NOMO-1 (cell line): ENCODE results near the gene TMEM132A.
"Not testable (repeated sequence)": the region's sequence is repeated elsewhere in the genome, so short reads cannot be mapped to it uniquely, and the experiment has no call there.

ENCODE experiments used
- DNase-seq, 2 experiments: peaks; one replicate each; lab custom pipeline; 2025; ENCODE audit not compliant: unreplicated experiment in 2 of 2; lab: John Stamatoyannopoulos, UW

Gene TMEM132A

GRCh38 chr11:60951904-60952741, 27.9 kb downstream of the TMEM132A start, which contains the start of gene SLC15A3:
Gene SLC15A3, minus strand, starts transcription at chr11:60952176. Its CDS starts 625 bp downstream, at chr11:60951551.
- peak; percentile 92 to 96 for DNase-seq

- DNase-seq, result no peak
These were observed 28.5 kb downstream of the TMEM132A start for GRCh38 chr11:60952742-60953170.

DNA sequence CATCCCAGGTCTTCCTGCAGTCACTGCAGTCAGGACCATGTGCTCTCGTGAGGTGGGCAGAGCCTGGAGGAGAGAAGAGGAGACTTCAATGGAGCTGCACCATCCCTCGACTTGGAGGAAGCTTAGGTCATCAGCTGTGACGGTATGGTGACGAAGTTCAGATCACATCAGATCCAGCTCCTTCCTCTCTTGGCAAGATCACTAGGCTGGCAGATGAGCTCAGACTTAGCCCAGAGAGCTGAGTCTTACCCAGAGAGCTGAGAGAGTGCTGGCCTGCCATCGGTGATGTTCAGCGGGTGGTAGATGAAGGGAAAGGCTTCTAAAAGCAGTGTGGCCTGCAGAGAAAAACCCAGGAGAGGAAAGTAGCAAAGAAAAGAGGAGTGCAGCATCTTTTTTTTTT, 29.5 kb downstream of the TMEM132A start:
- no peak for DNase-seq

GRCh38 chr11:60954421-60954820, 30.2 kb downstream of the TMEM132A start:
- peak; percentile 31 to 50 for DNase-seq

DNA sequence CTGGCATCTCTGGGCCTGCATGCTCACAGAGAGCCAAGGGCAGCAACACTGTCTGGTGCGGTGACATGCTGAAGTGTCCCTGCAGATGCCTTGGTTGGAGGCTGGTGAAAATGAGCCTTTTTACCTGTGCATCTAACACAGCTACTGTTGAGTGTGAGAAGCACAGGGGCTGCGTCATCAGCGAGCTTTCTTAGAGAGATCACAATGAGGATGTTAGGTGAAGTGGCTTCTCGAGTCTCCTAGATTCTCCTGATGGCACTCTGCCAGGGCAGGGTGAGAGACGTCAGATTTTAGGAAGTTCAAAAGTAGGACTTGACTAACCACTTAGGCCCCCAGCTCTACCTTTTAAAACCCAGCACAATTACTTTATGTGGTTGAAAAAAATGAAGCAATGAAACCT, 31.3 kb downstream of the TMEM132A start:
- DNase-seq, result peak in 1 of 2 experiments; percentile 11

DNA sequence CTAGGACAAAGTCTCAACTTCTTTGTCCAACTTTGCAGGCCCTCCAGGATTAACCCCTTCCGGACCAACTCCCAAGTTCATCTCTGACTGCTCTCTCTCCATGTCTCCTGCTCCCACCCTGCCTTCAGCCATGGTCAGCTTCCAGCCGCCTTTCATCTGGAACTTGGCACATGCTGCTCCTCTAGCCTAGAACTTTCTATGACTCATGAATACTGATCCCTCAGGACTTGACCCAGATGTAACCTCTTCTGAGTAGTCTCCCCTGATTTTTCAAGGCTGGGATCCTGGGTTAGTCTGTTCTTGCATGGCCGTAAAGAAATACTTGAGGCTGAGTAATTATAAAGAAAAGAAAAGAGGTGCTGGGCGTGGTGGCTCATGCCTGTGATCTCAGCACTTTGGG, 32.9 kb downstream of the TMEM132A start:
- no peak for DNase-seq

DNA sequence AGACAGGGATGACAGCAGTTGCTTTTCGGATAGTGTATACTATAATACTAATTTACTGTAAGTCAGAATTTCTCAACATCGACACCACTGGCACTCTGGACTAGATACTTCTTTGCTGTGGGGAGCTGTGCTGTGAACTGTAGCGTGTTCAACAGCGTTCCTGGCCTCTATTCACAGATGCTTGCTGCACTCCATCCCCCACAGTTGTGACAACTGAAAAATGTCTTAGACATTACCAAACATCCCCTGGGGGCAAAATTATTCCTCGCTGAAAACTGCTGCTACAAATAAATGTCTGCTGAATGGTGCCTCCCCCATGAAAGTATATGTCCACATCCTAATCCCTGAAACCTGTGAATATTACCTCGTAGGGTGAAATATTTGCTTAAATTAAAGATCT, 35.2 kb downstream of the TMEM132A start:
- DNase-seq, result no peak

- no peak for DNase-seq
These were observed 36.1 kb downstream of the TMEM132A start for GRCh38 chr11:60960405-60960804.

DNA sequence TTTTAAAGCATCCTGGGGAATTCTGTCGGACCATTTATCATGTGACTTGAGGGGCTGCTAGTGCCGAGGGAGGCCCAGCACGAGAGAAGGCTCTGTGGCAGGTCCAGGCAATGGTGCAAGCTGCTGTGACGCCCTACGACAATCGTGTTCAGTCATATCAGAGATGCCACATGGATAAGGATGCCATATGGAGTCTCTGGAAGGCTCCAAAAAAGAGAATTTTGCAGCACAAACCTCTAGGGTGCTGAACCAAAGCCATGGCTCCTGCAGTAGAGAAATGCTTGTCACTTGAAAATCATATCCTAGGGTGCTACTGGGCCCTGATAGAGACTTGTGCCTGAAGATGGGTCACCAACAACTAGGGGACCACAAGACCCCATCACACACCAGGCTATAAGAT, 40.5 kb downstream of the TMEM132A start:
- no peak for DNase-seq

DNA sequence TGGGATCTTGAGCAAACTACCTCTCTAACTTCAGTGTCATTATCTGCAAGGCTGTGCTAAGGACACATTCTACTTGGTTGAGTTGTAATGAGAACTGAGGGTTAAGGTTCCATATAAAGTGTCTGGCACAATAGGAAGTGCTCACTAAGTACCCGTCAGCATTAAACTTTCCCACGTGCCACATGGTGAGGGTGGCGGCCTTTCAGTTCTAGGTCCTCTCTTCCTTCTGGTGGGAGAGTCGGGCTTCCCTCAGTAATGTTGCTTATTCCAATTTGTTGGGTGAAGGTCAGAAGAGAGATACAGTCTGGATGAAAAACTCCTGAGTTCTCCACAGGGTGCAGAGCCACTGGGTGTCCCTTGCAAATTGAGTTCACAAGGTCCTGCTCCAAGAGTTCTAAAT, 42.6 kb downstream of the TMEM132A start:
- DNase-seq, result no peak

GRCh38 chr11:60968223-60968622, 44.0 kb downstream of the TMEM132A start:
- no peak for DNase-seq

- DNase-seq, result peak; percentile 33 to 46
These were observed 46.1 kb downstream of the TMEM132A start for GRCh38 chr11:60970369-60970774.

DNA sequence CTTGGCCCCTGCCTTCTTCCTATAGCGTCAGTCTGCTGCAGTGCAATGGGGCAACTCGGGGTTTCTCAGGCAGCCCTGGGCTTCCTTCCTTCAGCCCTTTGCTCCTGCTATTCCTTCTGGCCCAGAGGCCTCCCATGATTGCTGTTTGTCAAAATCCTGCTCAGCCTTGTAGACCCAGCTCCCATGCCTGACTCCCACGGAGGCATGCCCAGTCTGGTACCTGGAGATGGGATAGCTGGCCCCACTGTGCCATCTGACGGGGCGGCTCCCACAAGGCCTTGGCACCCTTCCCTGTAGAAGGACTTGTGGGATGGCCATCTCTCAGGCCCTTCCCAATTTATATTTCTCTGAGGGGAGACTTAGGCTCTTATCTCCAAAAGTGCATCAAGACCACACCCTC, 46.6 kb downstream of the TMEM132A start:
- no peak for DNase-seq

GRCh38 chr11:60971520-60971919, 47.3 kb downstream of the TMEM132A start, which contains the start of gene CD6:
Gene CD6, plus strand, starts transcription at chr11:60971680. Its CDS starts 186 bp downstream, at chr11:60971866.
- no peak for DNase-seq

DNA sequence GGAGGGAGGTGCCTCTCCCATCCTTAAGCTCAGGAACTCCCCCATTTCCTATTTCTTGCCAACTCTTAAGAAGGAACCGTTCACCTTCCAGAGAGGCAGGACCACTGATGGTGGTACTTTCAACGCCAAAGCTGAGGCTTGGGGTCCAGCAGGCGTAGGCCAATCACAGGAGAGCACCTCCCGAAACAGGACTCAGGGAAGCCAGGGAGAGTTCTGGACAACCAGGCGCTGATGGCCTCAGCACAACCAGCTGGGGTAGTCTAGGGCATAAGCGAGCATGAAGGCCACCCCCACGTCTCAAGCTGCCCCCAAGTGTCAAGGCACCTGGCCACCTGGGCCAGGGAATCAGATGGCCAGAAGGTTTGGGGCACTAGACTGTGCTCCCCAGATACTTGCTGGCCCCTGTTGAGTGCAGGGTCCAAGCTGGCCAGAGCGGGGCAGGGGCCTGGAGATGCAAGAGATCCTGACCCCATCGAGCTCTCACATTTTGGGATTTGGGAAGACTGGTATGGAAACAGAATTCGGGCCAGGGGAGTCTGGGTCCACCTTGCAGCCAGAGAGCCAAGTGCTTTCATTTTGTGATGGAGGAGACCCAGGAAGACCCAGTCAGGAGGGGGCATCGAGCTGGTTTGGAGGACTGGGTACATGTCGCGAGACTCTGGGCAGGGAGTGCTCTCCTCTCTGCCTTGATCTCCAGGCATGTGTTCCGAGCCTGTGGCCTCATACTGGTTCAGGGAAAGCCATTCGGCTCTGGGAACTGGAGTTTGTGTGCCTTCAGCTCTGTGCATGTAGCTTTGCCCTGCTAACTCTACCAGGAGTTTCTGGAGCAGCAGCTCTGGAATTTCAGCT, 48.1 kb downstream of the TMEM132A start:
- DNase-seq, result no peak

DNA sequence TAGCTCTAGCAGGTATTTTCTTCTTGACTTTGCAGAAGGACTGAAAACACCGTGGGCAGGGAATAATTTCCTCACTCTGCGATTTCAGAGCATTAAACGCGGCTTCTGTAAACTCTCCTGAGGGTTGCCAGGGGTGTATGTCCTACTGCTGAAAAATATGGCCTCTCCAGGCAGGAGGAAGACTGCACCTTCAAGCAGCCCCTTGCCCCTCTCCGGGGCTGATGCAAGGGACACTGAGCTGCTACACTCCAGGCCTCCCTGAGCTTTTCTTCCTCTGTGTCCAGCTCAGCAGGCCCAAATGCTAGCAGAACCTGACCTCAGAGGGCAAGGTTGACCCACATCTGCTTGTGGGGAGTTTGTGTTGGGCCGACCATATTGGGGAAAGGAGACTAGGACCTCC, 49.4 kb downstream of the TMEM132A start:
- no peak for DNase-seq

- not testable (repeated sequence) for DNase-seq
These were observed 50.1 kb downstream of the TMEM132A start for GRCh38 chr11:60974316-60974715.

DNA sequence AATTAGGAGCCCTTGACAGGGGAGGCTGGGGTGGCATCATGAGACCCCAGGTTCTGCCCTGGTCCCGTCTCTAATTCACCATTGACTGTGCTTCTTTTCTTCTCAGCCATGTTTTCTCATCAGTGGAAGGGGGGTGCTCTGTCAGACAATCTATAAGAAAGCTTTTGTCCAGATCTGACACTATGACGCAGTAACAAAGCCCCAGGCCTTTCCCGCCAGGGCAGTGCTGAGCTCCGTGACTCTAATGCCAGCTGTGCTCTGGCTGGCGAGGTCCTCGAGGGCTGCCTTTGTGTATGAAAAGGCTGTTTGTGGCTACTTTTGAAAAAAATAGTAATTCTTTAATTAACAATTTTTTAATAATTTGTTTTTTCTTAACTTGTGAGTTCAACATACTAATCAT, 50.5 kb downstream of the TMEM132A start:
- no peak for DNase-seq

GRCh38 chr11:60977224-60977623, 53.0 kb downstream of the TMEM132A start:
- DNase-seq, result no peak

DNA sequence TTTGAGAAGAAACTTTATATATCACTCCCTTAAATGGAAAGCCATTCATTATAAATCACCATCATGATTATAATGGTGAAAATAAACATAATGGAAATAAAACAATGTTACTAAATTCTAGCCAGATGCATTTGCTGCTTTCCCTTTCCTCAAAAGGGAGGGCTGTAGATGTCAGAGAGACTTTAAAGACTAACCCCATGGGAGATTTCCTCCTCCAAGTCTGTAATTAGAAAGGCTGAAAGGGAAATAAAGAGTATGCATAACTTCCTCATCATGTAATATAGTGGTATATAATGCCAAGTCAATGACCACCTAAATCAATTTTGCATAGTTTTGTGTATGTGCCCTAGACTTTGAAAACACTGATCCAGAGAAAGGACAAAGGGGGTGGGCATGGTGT, 53.6 kb downstream of the TMEM132A start:
- no peak for DNase-seq

- no peak for DNase-seq
These were observed 54.5 kb downstream of the TMEM132A start for GRCh38 chr11:60978546-60979380.
